Activated gamma-delta T cell (primary cell): ENCODE results near the gene LRP1.
"Not testable (repeated sequence)": the region's sequence is repeated elsewhere in the genome, so short reads cannot be mapped to it uniquely, and the experiment has no call there.

Experiments used
- DNase-seq: peaks from one replicate; lab custom pipeline; 2025; lab: John Stamatoyannopoulos, UW

LRP1 gene

DNA sequence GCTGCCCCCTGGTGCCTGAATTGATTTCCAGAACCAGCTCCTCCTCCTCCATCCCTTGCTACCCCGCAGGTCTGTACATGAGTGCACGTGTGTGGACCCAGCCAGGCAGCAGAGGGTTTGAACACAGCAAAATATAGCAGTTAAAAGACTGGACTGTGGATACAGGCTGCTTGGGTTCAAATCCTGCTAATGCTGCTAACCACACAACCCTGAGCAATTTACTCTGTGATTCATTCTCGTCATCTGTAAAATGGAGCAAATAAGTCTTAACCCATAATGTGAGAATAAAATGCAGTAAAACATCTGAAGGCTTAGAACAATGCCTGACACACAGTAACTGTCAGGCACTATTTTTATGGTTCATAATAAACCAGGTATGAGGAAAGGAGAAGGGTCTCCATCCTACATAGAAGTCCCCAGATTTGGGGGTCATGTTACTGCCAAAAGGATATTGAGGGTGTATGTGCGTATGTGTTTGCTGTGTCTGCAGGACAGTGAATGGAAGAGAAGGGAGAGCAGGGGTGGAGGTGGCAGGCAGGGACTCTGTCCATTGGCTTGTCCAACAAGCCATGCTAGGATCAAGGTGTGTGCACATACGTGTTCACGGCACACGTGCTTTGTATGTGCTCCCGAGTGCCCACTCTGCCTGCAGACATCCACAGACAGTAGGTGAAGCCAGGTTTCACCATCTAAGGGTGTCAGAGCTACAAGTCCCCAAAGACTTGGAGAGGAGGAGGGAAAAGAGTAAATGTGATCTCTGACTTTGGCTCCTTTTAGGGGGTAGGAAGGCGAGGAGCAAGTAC is 15.6 kb upstream of the LRP1 start:
- DNase-seq = no peak

DNA sequence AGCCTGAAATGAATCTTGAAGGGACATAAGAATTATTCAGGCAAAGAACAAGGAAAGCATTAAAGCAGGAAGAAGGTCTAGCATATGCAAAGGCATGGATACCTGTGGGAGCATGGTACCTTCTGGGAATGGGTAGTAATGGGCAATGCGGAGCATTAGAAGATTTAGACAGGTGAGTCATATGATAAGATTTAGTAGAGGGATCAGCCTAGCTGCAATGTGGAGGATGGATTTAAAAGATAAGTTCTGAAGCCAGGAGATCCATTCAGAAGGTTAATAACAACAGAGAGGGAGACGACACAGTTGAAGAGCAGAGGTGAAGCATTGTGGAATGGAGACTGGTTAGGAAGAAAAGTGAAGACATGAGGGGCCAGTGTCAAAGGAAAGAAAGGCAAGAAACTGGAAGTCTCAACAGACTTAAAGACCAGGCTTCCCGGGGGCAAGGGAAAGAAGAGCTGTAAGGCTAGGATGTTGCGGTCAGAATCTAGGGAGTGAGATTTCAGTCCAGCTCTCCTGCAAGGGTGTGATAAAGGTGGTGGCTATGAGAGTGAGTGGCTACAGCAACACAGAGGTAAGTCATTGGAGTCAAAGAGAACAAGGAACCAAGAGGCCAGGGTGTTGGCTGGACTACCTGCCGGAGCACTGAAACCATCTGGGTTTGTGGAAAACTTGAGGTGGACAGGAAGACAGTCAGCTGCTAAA is 11.6 kb upstream of the LRP1 start:
- DNase-seq = no peak

- no peak for DNase-seq
Observed at GRCh38 chr12:57118711-57119271, 9.5 kb upstream of the LRP1 start.

- DNase-seq = no peak
Observed at GRCh38 chr12:57119294-57120085, 8.8 kb upstream of the LRP1 start.

DNA sequence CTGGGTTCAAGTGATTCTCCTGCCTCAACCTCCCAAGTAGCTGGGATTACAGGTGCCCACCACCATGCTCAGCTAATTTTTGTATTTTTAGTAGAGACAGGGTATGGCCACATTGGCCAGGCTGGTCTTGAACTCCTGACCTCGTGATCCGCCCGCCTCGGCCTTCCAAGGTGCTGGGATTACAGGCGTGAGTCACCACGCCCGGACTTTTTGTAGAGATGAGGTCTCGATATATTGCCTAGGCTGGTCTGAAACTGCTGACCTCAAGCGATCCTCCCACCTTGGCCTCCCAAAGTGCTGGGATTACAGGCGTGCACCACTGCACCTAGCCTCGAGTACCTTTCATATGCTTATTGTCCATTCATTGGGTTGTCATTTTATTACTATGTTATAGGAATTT is 7.6 kb upstream of the LRP1 start:
- not testable (repeated sequence) for DNase-seq

- DNase-seq = no peak
Observed at GRCh38 chr12:57123813-57124212, 4.5 kb upstream of the LRP1 start.

- no peak for DNase-seq
Observed at GRCh38 chr12:57124261-57124877, 3.9 kb upstream of the LRP1 start.

GRCh38 chr12:57126061-57126460 is 2.2 kb upstream of the LRP1 start:
- DNase-seq = no peak

DNA sequence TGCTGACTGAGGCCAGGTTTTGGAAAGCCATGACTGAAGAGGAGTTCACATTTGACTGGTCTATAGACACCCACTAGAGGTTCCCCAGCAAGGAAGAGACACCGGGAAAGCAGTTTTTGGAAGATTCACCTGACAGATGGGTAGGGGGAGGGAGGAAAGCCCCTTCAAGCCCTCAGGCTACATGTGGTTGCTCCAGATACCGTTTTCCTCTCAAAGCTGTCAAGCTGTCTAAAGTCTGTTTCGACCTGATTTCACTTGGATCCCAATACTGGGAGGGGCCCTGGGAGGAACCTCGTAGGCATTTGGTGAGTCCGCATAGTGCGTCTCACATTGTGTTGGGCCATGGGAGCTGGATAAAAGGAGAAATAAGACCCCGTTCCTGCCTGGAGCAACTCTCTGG is 1.7 kb upstream of the LRP1 start:
- no peak for DNase-seq

- DNase-seq = no peak
Observed at GRCh38 chr12:57127101-57127725, 1.1 kb upstream of the LRP1 start.

DNA sequence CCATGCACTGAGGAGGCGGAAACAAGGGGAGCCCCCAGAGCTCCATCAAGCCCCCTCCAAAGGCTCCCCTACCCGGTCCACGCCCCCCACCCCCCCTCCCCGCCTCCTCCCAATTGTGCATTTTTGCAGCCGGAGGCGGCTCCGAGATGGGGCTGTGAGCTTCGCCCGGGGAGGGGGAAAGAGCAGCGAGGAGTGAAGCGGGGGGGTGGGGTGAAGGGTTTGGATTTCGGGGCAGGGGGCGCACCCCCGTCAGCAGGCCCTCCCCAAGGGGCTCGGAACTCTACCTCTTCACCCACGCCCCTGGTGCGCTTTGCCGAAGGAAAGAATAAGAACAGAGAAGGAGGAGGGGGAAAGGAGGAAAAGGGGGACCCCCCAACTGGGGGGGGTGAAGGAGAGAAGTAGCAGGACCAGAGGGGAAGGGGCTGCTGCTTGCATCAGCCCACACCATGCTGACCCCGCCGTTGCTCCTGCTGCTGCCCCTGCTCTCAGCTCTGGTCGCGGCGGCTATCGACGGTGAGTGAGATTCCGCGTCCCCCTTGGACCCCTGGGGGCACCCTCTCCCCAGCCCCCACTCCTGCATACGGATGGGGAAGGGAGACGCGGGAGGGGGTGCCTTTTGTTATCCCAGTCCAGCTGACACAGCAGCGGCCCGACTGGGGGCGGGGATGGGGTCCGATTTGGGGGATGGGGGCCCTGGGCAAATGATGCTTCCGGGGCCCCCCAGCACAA is 400 bp downstream of the LRP1 start:
- DNase-seq = no peak

GRCh38 chr12:57129321-57129842 is 1.1 kb downstream of the LRP1 start:
- DNase-seq = no peak

- no peak for DNase-seq
Observed at GRCh38 chr12:57129889-57130288, 1.6 kb downstream of the LRP1 start.

GRCh38 chr12:57130941-57131340 is 2.7 kb downstream of the LRP1 start:
- DNase-seq = no peak

DNA sequence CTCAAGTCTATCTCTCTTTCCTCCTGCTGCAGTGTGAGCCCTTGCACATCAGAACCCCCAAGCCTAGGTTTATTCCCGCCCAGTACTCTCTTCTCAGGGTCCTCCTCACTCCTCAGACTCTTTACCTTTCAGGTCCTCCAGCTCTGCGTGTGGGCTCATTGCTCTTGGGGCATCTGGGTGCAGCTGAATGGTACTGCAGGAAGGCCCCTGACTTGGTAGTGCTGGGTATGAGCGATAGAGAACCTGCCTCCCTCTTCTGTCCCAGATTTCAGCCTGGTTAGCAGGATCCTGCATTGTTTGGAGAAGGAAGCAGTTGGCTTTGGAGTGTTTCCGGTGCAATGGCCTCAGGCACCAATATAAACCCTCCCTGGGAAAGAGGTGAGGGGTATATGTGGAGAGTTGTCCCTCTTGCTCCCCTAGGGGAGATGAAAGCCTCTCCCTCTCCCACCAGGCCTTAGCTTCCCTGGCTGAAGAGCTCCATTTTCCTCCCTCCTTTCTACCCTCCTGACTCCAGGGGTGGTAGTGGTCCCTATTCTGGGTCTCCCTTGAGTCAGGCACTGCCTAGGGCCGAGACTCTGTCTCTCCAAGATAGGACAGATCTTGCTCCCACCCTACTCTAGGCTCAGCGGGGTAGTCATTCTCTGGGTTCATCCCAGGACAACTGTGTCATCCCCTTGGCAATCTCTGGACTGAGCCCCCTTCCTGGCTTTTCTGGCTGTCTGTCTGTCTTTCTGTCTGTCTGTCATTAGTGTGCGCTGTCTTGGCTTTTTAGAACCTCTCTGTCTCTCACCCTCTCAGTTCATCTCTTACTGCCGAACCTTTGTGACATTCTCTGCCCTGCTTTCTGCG is 3.8 kb downstream of the LRP1 start:
- no peak for DNase-seq

DNA sequence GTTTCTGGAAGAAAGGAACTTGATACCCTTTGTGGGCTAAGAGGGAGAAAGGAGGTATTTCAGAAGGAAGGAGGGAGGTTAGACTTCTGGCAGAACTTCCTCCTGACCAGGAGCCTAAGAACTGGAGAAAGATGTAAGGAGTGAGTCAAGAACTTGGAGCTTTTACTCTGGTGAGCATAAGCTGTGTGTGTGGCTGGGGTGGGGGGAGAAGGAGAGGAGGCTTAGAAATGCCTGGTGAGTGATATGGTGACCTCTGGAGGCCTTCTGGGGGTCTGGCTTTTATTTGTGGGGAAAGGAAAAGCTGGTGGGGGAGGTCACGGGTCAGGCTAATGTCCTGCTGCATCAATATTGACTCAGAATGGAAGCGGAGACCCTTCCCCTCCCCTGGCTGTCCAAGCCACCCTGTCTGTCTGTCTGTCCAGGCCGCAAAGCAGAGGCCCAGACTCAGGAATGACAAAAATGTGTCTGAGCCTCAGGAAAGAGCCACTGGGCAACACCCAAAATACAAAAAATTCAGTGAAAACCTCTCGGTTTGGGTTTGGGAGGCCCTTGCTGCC is 4.8 kb downstream of the LRP1 start:
- DNase-seq = no peak

DNA sequence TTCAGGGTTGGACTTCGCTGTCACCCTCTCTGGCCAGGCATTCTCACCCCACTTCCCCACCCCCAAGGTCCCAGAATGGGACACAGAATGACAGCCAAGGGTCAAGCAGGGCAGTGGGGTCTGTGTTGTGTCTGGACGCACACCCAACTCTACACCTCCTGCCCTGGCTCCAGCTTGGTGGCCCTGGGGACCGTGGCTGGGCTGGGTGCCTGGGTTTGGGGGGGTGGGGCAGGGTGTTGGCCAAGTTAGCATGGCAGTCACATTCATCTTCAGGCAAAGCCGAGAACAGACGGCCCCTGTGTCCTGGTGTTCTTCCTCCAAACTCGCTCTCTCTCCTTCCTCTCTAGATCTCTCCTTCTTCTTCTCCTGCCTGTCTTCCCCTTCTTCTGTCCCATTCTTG is 5.6 kb downstream of the LRP1 start:
- no peak for DNase-seq

- no peak for DNase-seq
Observed at GRCh38 chr12:57134949-57135348, 6.7 kb downstream of the LRP1 start.
